ENCODE data around the gene SLC25A48. TPM values are rescaled to one million over a fixed set of nuclear protein-coding genes. Genes with fewer than 3 reads are reported as not detected.

Gene SLC25A48
- total and polyA plus RNA-seq, 12 donors = not detected

DNA sequence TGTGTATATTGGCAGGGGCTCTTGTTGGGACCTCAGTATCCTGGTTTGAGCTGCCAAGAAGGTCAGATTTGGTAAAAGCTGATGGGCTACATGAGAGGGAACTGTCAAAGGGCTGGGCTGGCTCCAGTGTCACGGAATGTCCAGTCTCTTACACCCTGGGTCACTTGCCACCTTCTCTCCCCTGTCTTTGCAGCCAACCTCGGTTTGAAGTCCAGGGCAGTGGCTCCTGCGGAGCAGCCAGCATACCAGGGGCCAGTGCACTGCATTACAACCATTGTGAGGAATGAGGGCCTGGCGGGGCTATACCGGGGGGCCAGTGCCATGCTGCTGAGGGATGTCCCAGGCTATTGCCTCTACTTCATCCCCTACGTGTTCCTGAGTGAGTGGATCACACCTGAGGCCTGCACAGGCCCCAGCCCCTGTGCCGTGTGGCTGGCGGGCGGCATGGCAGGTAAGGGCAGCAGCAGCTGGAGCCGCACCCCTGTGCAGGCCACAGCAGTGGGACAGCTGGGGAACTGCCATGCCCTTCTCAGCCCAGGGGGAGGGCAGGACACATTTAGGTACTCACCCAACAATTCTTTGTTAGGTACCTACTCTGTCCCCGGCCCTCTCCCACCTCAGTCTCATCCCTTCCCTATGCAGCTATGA is 36.9 kb downstream of the SLC25A48 start:
- no peaks in the 10 kb centered on the region for H3K36me3 ChIP-seq (replicated peaks in 1 of 2)
- H3K27me3 ChIP-seq = no peaks in the 10 kb centered on the region
- 72 to 83% (median 79%) methylated on average over 2 to 11 of the region's 11 CpGs for WGBS, 4 donors
- no peaks in the 10 kb centered on the region for H3K4me1 ChIP-seq (replicated peaks in 1 of 2)
- no peak overlapping the region for H3K4me3 ChIP-seq
- no peaks in the 10 kb centered on the region for H3K9me3 ChIP-seq (replicated peaks in 1 of 3)
- no peak for DNase-seq
- H3K27ac ChIP-seq = no peak overlapping the region
- TF ChIP-seq, protein P1, sequence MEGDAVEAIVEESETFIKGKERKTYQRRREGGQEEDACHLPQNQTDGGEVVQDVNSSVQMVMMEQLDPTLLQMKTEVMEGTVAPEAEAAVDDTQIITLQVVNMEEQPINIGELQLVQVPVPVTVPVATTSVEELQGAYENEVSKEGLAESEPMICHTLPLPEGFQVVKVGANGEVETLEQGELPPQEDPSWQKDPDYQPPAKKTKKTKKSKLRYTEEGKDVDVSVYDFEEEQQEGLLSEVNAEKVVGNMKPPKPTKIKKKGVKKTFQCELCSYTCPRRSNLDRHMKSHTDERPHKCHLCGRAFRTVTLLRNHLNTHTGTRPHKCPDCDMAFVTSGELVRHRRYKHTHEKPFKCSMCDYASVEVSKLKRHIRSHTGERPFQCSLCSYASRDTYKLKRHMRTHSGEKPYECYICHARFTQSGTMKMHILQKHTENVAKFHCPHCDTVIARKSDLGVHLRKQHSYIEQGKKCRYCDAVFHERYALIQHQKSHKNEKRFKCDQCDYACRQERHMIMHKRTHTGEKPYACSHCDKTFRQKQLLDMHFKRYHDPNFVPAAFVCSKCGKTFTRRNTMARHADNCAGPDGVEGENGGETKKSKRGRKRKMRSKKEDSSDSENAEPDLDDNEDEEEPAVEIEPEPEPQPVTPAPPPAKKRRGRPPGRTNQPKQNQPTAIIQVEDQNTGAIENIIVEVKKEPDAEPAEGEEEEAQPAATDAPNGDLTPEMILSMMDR (IDR thresholded peaks at IDR 0.05) = no peak
- TF ChIP-seq POLR2A (IDR thresholded peaks at IDR 0.05) = no peak
- intact Hi-C loops (cut with DNase I) = no loop called here

DNA sequence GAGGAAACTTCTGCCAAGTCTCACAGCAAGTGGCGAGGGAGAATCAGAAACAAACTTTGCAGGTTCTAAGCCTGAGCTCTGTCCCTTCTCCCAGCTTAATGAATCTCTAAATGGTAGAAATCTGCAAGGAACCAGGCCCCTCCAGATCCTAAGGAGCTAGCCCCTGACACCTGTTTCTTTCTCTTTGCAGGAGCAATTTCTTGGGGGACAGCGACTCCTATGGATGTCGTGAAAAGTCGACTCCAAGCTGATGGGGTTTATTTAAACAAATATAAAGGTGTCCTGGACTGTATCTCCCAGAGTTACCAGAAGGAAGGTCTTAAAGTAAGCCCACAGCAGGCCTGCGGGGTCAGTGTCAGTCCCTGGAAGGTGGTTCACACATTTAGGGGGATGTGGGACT is 39.4 kb downstream of the SLC25A48 start:
- 83 to 92% (median 85%) methylated on average over 5 of the region's 5 CpGs for WGBS, 4 donors
- no peaks in the 10 kb centered on the region for H3K9me3 ChIP-seq (replicated peaks in 1 of 3)
- H3K4me1 ChIP-seq (replicated peaks in 1 of 2) = no peaks in the 10 kb centered on the region
- no peaks in the 10 kb centered on the region for H3K27me3 ChIP-seq
- intact Hi-C loops (cut with DNase I) = no loop called here
- no peaks in the 10 kb centered on the region for H3K36me3 ChIP-seq (replicated peaks in 1 of 2)
- DNase-seq = no peak
- no peak overlapping the region for H3K27ac ChIP-seq
- no peak overlapping the region for H3K4me3 ChIP-seq
- no peak for TF ChIP-seq POLR2A (IDR thresholded peaks at IDR 0.05)
- TF ChIP-seq, protein P1 (IDR thresholded peaks at IDR 0.05) = no peak

DNA sequence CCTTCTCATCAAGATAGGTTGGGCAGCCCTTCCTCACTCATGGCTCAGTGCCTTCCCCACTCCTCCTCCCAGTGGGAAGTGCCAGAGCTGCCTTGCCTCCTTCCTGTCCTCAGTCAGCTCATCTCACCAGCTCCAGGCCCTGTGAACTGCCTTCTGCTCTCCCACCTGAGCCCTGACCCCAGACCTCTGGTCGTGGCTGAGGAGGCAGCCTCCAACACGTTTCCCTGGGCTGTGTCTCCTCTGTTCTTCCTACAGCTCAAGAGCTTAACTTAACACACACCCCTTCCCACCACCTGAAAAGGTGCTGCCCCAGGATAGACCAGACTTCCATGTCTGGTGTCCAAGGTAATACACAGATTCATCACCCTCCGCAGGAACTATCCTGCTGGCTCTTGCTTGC is 40.0 kb downstream of the SLC25A48 start:
- 66 to 80% (median 75%) methylated on average over 3 of the region's 3 CpGs for WGBS, 4 donors
- intact Hi-C loops (cut with DNase I) = no loop called here
- no peaks in the 10 kb centered on the region for H3K36me3 ChIP-seq (replicated peaks in 1 of 2)
- TF ChIP-seq, protein P1 (IDR thresholded peaks at IDR 0.05) = no peak
- no peak for TF ChIP-seq POLR2A (IDR thresholded peaks at IDR 0.05)
- H3K9me3 ChIP-seq (replicated peaks in 1 of 3) = no peaks in the 10 kb centered on the region
- H3K4me1 ChIP-seq (replicated peaks in 1 of 2) = no peaks in the 10 kb centered on the region
- no peak overlapping the region for H3K4me3 ChIP-seq
- no peak overlapping the region for H3K27ac ChIP-seq
- no peak for DNase-seq
- H3K27me3 ChIP-seq = no peaks in the 10 kb centered on the region

DNA sequence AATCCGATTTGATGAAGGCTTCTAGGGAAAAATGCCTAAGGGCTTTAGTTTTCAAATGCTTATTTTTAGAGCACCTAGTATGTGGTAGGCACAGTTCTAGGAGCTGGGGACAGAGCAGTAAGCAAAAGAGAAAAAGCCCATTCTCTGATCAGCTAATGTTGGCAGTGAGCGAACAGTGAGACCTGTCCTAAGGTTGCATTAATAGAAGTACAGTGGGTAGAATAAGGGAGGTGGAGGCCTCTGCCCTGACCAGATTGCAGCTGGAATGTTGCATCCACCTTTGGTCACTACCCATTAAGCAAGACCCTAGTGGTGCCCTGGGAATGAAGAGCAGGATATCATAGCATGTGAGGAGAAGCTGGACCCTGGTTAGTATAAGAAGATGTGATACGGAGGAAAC is 41.1 kb downstream of the SLC25A48 start:
- H3K4me3 ChIP-seq = no peak overlapping the region
- no peaks in the 10 kb centered on the region for H3K27me3 ChIP-seq
- H3K36me3 ChIP-seq (replicated peaks in 1 of 2) = no peaks in the 10 kb centered on the region
- no peaks in the 10 kb centered on the region for H3K4me1 ChIP-seq (replicated peaks in 1 of 2)
- TF ChIP-seq, protein P1 (IDR thresholded peaks at IDR 0.05) = no peak
- TF ChIP-seq POLR2A (IDR thresholded peaks at IDR 0.05) = no peak
- H3K27ac ChIP-seq = no peak overlapping the region
- DNase-seq = no peak
- intact Hi-C loops (cut with DNase I) = no loop called here
- no peaks in the 10 kb centered on the region for H3K9me3 ChIP-seq (replicated peaks in 1 of 3)
- 83 to 95% (median 86%) methylated on average over 3 of the region's 3 CpGs for WGBS, 4 donors
